Mucosa of descending colon (tissue), 3 donors: ENCODE data around the gene DOK7. TPM values are rescaled to one million over a fixed set of nuclear protein-coding genes. Genes with fewer than 3 reads are reported as not detected.

Source experiments
- ATAC-seq: fragments of 200-7000 bp; cut with Tn5 transposase; one replicate; pipeline ENCODE4 v1.9.1; 2020; ENCODE audit warnings: mild to moderate bottlenecking, moderate library complexity
- DNase-seq, 3 donors: peaks; one replicate each; pipeline ENCODE4 v3.0.0-alpha.2; 2020
- H3K36me3 ChIP-seq: fragments of 200-600 bp; one replicate; pipeline ENCODE4 v1.8.0; 2021; ENCODE audit warnings: low read depth, mild to moderate bottlenecking
- H3K4me1 ChIP-seq: fragments of 200-600 bp; one replicate; pipeline ENCODE4 v1.8.0; 2021; ENCODE audit warnings: low read depth, mild to moderate bottlenecking
- H3K4me3 ChIP-seq: fragments of 200-600 bp; one replicate; pipeline ENCODE4 v1.8.0; 2021; ENCODE audit warnings: mild to moderate bottlenecking
- H3K9me3 ChIP-seq: fragments of 200-600 bp; one replicate; pipeline ENCODE4 v1.8.0; 2021; ENCODE audit warnings: mild to moderate bottlenecking
- intact Hi-C, 2 donors: fragments of 100-400 bp; cut with DNase I in 1 of 2; cut with micrococcal nuclease in 1 of 2; formaldehyde crosslinking; loops; one replicate each; pipeline versions ENCODE4 v1.11.0 to v1.11.1; 2022; cut with DNase I, micrococcal nuclease
- total RNA-seq, 3 donors: library from RNA; stranded (reverse); fragmentation: NEBNext Ultra II Directional in 2 of 3; extraction: Animal tissue kit (Norgen Biotek cat#: 25700) in 2 of 3; gene quantifications; one replicate each; pipeline versions ENCODE4 v1.2.1 to v1.2.4, GENCODE V29; 2021 to 2023
- TF ChIP-seq, protein P1 (sequence below): fragments of 200-600 bp; IDR thresholded peaks from one replicate; pipeline ENCODE4 v1.8.0; 2022; ENCODE audit warnings: antibody characterized with exemption, mild to moderate bottlenecking
- donor health status: DM: no; HTN: no; CAD: no; lungs with moderate emphysema.
- donor health status: DM: no; HTN: no; CAD: no.
- donor health status: DM: no; HTN: yes; CAD: no.

The DOK7 gene
- total RNA-seq, 3 donors from 2014 or later, result 0.28 to 0.61 (median 0.39) TPM

DNA sequence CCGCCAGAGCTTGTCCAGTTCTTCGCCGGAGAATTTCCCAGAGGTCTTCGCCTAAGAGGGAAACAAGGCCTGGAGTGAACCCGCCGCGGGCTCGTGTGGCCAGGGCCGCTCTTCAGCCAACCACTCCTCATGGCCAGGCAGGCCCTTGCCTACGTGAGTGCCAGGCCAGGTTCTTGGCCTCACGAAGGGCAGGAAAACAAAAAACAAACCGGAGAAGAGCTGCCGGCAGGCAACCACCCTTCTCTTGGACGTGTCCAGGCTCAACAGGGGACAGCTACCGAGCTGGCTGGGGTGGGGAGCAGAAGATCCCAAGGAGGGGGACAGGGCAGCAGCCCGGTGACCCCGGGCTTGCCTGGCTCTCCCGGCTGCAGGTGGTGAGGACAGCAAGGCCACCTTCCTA is 55.8 kb downstream of the DOK7 start:
- peaks cover 22% of the 10 kb centered on the region for H3K36me3 ChIP-seq
- TF ChIP-seq, protein P1, sequence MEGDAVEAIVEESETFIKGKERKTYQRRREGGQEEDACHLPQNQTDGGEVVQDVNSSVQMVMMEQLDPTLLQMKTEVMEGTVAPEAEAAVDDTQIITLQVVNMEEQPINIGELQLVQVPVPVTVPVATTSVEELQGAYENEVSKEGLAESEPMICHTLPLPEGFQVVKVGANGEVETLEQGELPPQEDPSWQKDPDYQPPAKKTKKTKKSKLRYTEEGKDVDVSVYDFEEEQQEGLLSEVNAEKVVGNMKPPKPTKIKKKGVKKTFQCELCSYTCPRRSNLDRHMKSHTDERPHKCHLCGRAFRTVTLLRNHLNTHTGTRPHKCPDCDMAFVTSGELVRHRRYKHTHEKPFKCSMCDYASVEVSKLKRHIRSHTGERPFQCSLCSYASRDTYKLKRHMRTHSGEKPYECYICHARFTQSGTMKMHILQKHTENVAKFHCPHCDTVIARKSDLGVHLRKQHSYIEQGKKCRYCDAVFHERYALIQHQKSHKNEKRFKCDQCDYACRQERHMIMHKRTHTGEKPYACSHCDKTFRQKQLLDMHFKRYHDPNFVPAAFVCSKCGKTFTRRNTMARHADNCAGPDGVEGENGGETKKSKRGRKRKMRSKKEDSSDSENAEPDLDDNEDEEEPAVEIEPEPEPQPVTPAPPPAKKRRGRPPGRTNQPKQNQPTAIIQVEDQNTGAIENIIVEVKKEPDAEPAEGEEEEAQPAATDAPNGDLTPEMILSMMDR, result no peak
- peak in 2 of 3 donors; percentile 8 to 23 for DNase-seq
- no peak for ATAC-seq
- no peak overlapping the region for H3K4me3 ChIP-seq
- intact Hi-C loops, result no loop called here
- H3K9me3 ChIP-seq, result no peaks in the 10 kb centered on the region
- H3K4me1 ChIP-seq, result no peaks in the 10 kb centered on the region

GRCh38 chr4:3519468-3520264 is 56.6 kb downstream of the DOK7 start:
- intact Hi-C loops, result no loop called here
- H3K36me3 ChIP-seq, result peaks cover 19% of the 10 kb centered on the region
- peak in 2 of 3 donors; percentile 3 to 23 for DNase-seq

GRCh38 chr4:3520276-3520675 is 57.2 kb downstream of the DOK7 start:
- Histone ChIP-seq H3K9me3 (no peaks in the 10 kb centered on the region), H3K4me3 (no peak overlapping the region), H3K4me1 (no peaks in the 10 kb centered on the region), H3K36me3 (peaks cover 17% of the 10 kb centered on the region)
- no peak for ATAC-seq
- TF ChIP-seq, protein P1, result no peak
- intact Hi-C loops, result no loop called here
- DNase-seq, result peak in 2 of 3 donors; percentile 7 to 37

More at GRCh38 chr4:3519468-3520264, 56.6 kb downstream of the DOK7 start:
- no peak overlapping the region for H3K4me3 ChIP-seq
- no peaks in the 10 kb centered on the region for H3K9me3 ChIP-seq
- ATAC-seq, result no peak
- no peaks in the 10 kb centered on the region for H3K4me1 ChIP-seq
- TF ChIP-seq, protein P1, result no peak

GRCh38 chr4:3520796-3521600 is 57.9 kb downstream of the DOK7 start:
- DNase-seq, result peak in 2 of 3 donors; percentile 15 to 35
- intact Hi-C loops, result no loop called here
- no peak for ATAC-seq
- Histone ChIP-seq H3K9me3 (no peaks in the 10 kb centered on the region), H3K4me1 (no peaks in the 10 kb centered on the region), H3K36me3 (peaks cover 16% of the 10 kb centered on the region), H3K4me3 (no peak overlapping the region)
- TF ChIP-seq, protein P1, result no peak

DNA sequence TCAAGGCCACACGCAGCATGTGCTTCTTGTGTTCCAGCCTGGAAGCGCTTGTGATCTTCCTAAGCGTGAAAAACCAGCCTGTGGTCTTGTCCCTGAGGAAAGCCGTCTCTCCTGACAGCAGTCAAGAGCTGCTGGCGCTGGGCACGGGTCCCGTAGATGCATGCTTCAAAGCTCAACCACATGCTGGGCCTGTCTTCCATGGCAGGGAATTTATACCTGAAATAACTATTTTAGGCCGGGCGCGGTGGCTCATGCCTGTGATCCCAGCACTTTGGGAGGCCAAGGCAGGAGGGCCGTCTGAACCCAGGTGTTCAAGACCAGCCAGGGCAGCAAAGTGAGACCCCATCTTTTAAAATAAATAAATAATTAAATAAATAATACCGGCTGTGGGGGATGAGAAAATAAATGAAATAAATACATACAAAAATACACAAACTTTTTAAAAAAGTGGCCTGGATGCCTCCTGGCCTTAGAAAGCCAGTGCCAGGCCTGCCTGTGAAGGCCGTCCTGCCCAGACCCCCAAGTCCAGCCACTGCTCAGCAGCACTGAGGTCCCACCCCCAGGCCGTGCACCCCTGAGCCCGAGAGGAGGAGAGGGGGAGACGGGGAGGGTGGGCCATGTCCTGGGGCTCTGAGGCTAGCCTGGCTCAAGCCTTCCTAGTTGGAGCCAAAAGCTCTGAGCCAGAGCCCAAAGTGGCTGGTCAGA is 58.7 kb downstream of the DOK7 start:
- TF ChIP-seq, protein P1, result no peak
- peak in 2 of 3 donors; percentile 4 to 28 for DNase-seq
- Histone ChIP-seq H3K4me3 (no peak overlapping the region), H3K36me3 (peaks cover 9% of the 10 kb centered on the region), H3K4me1 (no peaks in the 10 kb centered on the region), H3K9me3 (no peaks in the 10 kb centered on the region)
- intact Hi-C loops, result no loop called here
- ATAC-seq, result no peak
